Transverse colon (tissue), 4 donors: ENCODE data around the gene EIF2AK3. TPM values are rescaled to one million over a fixed set of nuclear protein-coding genes. Genes with fewer than 3 reads are reported as not detected.

Source experiments
- DNase-seq: peaks from one replicate; pipeline ENCODE4 v3.0.0-alpha.2; 2019
- H3K27ac ChIP-seq, 4 donors: fragments of 200-600 bp; sonication (generic); 2 replicates each; pipeline ENCODE4 v1.5.1; 2016 to 2018; ENCODE audit warnings: inconsistent platforms in 4 of 4
- H3K27me3 ChIP-seq: fragments of 200-600 bp; sonication (generic); 2 replicates; pipeline ENCODE4 v1.5.1; 2017; ENCODE audit warnings: inconsistent platforms
- H3K36me3 ChIP-seq, 4 donors: fragments of 200-600 bp; sonication (generic); 2 replicates each; pipeline ENCODE4 v1.5.1; 2017 to 2019; ENCODE audit warnings: inconsistent platforms in 4 of 4
- H3K4me1 ChIP-seq, 4 donors: fragments of 200-600 bp; sonication (generic); 2 replicates each; pipeline ENCODE4 v1.5.1; 2017 to 2020; ENCODE audit warnings: inconsistent platforms in 4 of 4
- H3K4me3 ChIP-seq, 4 donors: fragments of 200-600 bp; sonication (generic); 1 replicate in 1 of 4; 2 replicates in 3 of 4; pipeline versions ENCODE4 v1.5.1 to v1.6.1; 2017 to 2019; ENCODE audit warnings: inconsistent platforms in 4 of 4
- H3K9me3 ChIP-seq, 2 donors: fragments of 200-600 bp; sonication (generic); 2 replicates each; pipeline ENCODE4 v1.5.1; 2017 to 2019; ENCODE audit warnings: inconsistent platforms in 2 of 2
- CTCF ChIP-seq, 5 experiments: fragments of 200-600 bp in 3 of 5; fragments of 450-650 bp in 2 of 5; sonication (generic) in 3 of 5; IDR thresholded peaks; 1 replicate in 2 of 5; 2 replicates in 3 of 5; pipeline ENCODE4 v1.5.1; 2016 to 2017; ENCODE audit warnings: antibody characterized with exemption in 5 of 5, inconsistent platforms in 3 of 5, mild to moderate bottlenecking in 2 of 5, moderate library complexity in 1 of 5
- EP300 ChIP-seq: sonication (generic); formaldehyde crosslinking; IDR thresholded peaks from one replicate; pipeline ENCODE4 v1.6.1; 2017; ENCODE audit warnings: antibody characterized with exemption, low read depth
- POLR2A ChIP-seq: fragments of 450-650 bp; IDR thresholded peaks from one replicate; pipeline ENCODE4 v1.6.1; 2016; ENCODE audit warnings: antibody characterized with exemption, mild to moderate bottlenecking, moderate library complexity
- POLR2AphosphoS5 ChIP-seq, 3 donors: sonication (generic); formaldehyde crosslinking; IDR thresholded peaks; one replicate each; pipeline ENCODE4 v1.6.1; 2016; ENCODE audit warnings: antibody characterized with exemption in 3 of 3
- WGBS, 2 donors: methylation state at CpG; one replicate each; pipeline ENCODE4 v1.1.5; 2018; ENCODE audit warnings: low coverage in 1 of 2; 5-methylcytosine and 5-hydroxymethylcytosine counted together
- in situ Hi-C, 4 donors: fragments of 200-750 bp; cut with MboI; loops; one replicate each; pipeline versions ENCODE4 v1.15.0 to v1.15.1; 2017; ENCODE audit warnings: low sequenced_read_pairs in 3 of 4, low pct_ligation_motif_present in 1 of 4, low pct_unique_long_range_greater_than_20kb in 1 of 4
- intact Hi-C: fragments of 100-400 bp; cut with DNase I; formaldehyde crosslinking; loops from one replicate; pipeline ENCODE4 v1.15.1; 2023; ENCODE audit warnings: low total_unique reads
- total RNA-seq, 4 donors: library from RNA; depleted of rRNA; stranded (reverse); fragments of >200 nt; gene quantifications; one replicate each; pipeline ENCODE4 v1.1.0, GENCODE V29; 2016

Gene EIF2AK3
- total RNA-seq, 4 donors from 2014 or later, result 19.5 to 44.8 (median 32.9) TPM

DNA sequence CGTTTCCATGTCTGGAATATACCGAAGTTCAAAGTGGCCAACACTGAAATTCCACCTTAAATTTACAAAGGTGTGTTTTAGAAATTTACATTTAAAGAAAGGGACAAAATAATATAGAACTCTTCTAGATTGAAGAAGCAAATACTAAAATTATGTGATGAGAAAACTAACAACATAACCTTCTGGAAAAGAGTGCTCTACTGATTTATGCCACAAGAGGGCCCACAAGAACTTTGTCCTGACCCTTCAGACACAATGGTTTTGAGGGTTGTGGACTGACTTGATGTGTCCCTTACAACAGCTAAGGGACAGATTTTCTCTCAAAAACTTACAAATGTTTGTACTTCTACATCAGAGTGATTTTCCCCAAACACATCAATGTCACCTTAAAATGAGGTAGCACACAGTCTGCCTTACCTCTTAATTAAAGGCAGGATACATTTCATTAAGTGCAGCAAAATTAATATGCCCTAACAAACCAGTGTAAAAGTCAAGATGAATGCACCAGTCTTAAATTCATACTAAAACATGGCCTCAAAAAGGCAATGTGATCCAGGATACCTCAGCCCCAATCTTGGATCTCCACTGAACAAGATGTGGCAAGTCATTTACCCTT, 36.2 kb downstream of the EIF2AK3 start:
- peak; percentile 29 for DNase-seq
- H3K36me3 ChIP-seq, result peaks cover 0 to 45% (median 15%) of the 10 kb centered on the region in 4 donors
- in situ Hi-C loops, result loop anchor here (5.0 to 10.0 kb wide), 3 partner anchors 74 to 81 kb away; no protein-coding TSS in a partner anchor
- H3K27ac ChIP-seq, result no peak overlapping the region
- no peaks in the 10 kb centered on the region for H3K4me1 ChIP-seq
- WGBS, 2 donors, result 92 to 96% methylated on average over 2 of the region's 2 CpGs
- intact Hi-C loops, result no loop called here
- H3K4me3 ChIP-seq, result no peak overlapping the region
- H3K27me3 ChIP-seq, result no peaks in the 10 kb centered on the region
- TF ChIP-seq EP300 (no peak), CTCF (IDR thresholded peaks at IDR 0.05) (peak; percentile 74 to 81 (median 78))
- H3K9me3 ChIP-seq, result no peaks in the 10 kb centered on the region

DNA sequence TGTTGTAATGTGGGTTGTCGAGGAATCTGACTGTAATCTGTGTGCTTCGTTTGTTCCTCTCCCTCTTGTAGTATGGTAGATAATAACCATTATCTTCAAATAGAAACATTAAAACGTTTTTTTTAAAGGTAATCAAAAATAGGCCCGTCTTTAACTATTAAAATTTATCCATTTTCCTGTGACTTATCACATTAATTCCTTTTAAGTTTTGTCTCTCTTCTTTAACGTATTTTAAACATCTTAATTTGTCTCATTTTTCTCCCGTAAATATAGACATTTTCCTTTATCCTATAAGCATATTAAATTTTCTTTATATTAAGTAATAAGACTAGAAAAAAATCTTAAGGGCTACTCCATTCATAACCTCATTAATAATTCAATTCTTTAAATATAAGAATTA, 41.3 kb downstream of the EIF2AK3 start:
- Histone ChIP-seq H3K9me3 (no peaks in the 10 kb centered on the region), H3K27me3 (no peaks in the 10 kb centered on the region), H3K4me3 (no peak overlapping the region), H3K4me1 (no peaks in the 10 kb centered on the region), H3K27ac (no peak overlapping the region), H3K36me3 (peaks cover 0 to 70% (median 24%) of the 10 kb centered on the region in 4 donors)
- TF ChIP-seq EP300 (no peak), POLR2A (no peak), POLR2AphosphoS5 (IDR thresholded peaks at IDR 0.05) (no peak), CTCF (IDR thresholded peaks at IDR 0.05) (no peak)
- DNase-seq, result no peak
- 91 to 92% methylated on average over 6 of the region's 6 CpGs for WGBS, 2 donors
- intact Hi-C loops, result no loop called here
- in situ Hi-C loops, result no loop called here

- 90 to 100% methylated on average over 1 of the region's 1 CpG for WGBS, 2 donors
- Histone ChIP-seq H3K36me3 (peaks cover 0 to 61% (median 27%) of the 10 kb centered on the region in 4 donors), H3K4me1 (no peaks in the 10 kb centered on the region), H3K4me3 (no peak overlapping the region), H3K27me3 (no peaks in the 10 kb centered on the region), H3K27ac (no peak overlapping the region), H3K9me3 (no peaks in the 10 kb centered on the region)
- no peak for TF ChIP-seq CTCF (IDR thresholded peaks at IDR 0.05)
- no peak for TF ChIP-seq POLR2A
- no peak for TF ChIP-seq POLR2AphosphoS5 (IDR thresholded peaks at IDR 0.05)
- TF ChIP-seq EP300, result no peak
- DNase-seq, result no peak
- intact Hi-C loops, result no loop called here
- in situ Hi-C loops, result no loop called here
These were observed 45.2 kb downstream of the EIF2AK3 start for GRCh38 chr2:88582030-88582429.

DNA sequence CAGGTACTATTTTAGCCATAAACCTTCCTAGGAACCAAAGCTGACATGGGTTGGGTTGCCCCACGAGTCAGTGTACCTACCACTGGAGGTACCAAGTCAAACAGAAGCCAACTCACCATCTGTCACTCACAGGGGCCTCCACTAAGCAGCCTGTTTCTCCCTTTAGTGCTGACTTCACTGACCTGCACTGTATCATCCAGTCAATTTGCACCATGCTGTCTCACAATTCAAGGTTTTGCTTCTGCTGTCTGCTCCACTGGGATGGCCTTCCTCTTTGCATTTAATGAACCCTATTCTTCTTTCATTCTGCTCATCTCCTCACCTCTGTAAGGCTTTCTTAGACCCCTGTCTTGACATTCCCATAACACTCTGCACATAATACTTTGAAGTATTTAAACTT, 47.2 kb downstream of the EIF2AK3 start:
- H3K9me3 ChIP-seq, result no peaks in the 10 kb centered on the region
- no peak for DNase-seq
- H3K27ac ChIP-seq, result no peak overlapping the region
- 91% methylated on average over 1 of the region's 1 CpG; no CpG with 5 or more reads in 1 of the 2 donors for WGBS, 2 donors
- no peak overlapping the region for H3K4me3 ChIP-seq
- H3K4me1 ChIP-seq, result no peaks in the 10 kb centered on the region
- peaks cover 0 to 69% (median 31%) of the 10 kb centered on the region in 4 donors for H3K36me3 ChIP-seq
- intact Hi-C loops (no loop called here), in situ Hi-C loops (no loop called here)
- TF ChIP-seq POLR2AphosphoS5 (IDR thresholded peaks at IDR 0.05) (no peak), POLR2A (no peak), CTCF (IDR thresholded peaks at IDR 0.05) (no peak), EP300 (no peak)
- no peaks in the 10 kb centered on the region for H3K27me3 ChIP-seq
